Keratinocyte (primary cell): ENCODE data around the gene MTOR.

Experiments
- EZH2 ChIP-seq: IDR thresholded peaks from one replicate; pipeline ENCODE4 v1.6.1; 2012; ENCODE audit warnings: inconsistent platforms, mild to moderate bottlenecking, low read length, moderate library complexity
- TF ChIP-seq, protein P1 (sequence below), 3 experiments: IDR thresholded peaks in 1 of 3; conservative IDR thresholded peaks in 1 of 3; optimal IDR thresholded peaks in 1 of 3; 2 replicates in 2 of 3; 3 replicates in 1 of 3; pipeline versions ENCODE3 to v1.5.1; 2011; ENCODE audit warnings: low read length in 3 of 3, mild to moderate bottlenecking in 3 of 3, moderate library complexity in 2 of 3, control low read depth in 1 of 3, inconsistent platforms in 1 of 3; ENCODE audit not compliant: insufficient read depth in 2 of 3; ENCODE audit errors: extremely low read depth in 1 of 3

DNA sequence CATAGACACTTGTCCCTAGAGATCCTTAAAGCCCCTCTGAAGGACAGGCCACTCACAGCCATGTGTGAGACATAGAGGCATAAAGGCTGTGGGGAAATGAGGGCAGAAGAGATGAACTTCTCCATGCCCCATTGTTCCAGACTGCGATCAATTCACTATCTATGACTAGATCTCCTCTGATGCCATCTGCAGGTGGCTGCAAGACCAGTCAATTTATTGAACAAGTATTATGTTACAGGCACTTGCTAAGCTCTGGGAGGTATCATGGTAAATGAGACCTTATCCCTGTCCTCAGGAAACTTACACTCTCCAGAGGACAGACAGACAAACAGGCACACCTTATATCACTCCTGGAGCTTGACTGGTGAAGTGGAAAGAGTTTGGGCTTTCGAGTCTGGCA, 33.6 kb upstream of the MTOR start:
- TF ChIP-seq, protein P1, sequence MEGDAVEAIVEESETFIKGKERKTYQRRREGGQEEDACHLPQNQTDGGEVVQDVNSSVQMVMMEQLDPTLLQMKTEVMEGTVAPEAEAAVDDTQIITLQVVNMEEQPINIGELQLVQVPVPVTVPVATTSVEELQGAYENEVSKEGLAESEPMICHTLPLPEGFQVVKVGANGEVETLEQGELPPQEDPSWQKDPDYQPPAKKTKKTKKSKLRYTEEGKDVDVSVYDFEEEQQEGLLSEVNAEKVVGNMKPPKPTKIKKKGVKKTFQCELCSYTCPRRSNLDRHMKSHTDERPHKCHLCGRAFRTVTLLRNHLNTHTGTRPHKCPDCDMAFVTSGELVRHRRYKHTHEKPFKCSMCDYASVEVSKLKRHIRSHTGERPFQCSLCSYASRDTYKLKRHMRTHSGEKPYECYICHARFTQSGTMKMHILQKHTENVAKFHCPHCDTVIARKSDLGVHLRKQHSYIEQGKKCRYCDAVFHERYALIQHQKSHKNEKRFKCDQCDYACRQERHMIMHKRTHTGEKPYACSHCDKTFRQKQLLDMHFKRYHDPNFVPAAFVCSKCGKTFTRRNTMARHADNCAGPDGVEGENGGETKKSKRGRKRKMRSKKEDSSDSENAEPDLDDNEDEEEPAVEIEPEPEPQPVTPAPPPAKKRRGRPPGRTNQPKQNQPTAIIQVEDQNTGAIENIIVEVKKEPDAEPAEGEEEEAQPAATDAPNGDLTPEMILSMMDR (optimal IDR thresholded peaks at IDR 0.05 in 1 of 3, IDR thresholded peaks at IDR 0.05 in 1 of 3, conservative IDR thresholded peaks at IDR 0.05 in 1 of 3; ENCODE audit: extremely low read depth in 1 of 3, insufficient read depth in 2 of 3, low read length in 3 of 3) = no peak
- no peak for TF ChIP-seq EZH2
